ENCODE results near the gene LHX3. TPM values are rescaled to one million over a fixed set of nuclear protein-coding genes. Genes with fewer than 3 reads are reported as not detected.

Gene LHX3
- total and polyA plus RNA-seq, 2 donors (not counting 1 experiment from before 2014, with no cell fraction given), result 0.07 to 0.30 TPM

DNA sequence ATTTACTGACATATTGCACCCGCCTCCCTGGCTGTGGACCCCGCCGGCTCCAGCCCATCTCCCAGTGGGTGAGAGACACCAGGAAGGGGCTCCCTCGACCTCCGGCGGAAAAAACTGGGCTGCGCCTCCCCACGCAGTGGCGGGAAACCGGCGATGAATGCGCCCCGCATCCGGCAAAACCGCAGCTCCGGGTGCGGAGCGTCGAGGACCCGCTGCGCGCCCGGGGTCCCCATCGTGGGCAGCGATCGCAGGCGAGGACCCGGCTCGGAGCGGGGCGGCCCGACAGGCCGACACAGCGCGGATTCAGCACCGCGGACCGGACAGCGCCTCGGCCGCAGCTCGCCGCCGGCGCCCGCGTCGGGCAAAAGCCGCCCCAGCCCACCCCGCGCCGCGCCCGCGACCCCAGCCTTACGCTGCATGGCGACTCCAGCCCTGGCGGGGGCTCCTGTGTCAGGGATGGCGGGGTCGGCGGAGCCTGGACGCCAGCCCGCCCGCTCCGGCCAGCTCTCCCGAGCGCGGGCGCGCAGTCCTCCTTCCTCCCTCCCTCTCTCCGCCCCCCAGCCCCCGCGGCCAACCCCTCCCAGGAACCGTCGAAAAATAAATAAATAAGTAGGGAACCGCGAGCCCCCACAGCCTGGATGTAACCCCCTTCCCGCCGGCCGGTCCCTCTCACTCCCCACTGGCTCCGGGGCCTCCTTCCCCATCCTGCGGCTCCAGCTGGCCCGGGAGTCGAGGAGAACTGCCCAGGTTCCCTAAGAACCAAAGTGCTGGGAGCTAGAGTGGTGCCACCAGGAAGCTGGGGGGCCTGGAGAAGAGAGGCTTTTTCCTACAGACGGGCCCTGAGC is 3.1 kb downstream of the LHX3 start:
- no peak overlapping the region for H3K4me3 ChIP-seq (ENCODE audit: control extremely low read depth in 1 of 5, extremely low read depth in 1 of 5, insufficient read depth in 1 of 5, low read depth in 2 of 5, low read length in 4 of 5)
- Mint-ChIP-seq H3K27ac (no peak overlapping the region), H3K4me3 (no peak overlapping the region), H3K4me1 (peaks cover 28% of the 10 kb centered on the region), H3K27me3 (peaks cover 19% of the 10 kb centered on the region), H3K9me3 (ENCODE audit: insufficient read depth) (no peaks in the 10 kb centered on the region)
- peaks cover 0 to 65% (median 0%) of the 10 kb centered on the region in 3 donors for H3K9me3 ChIP-seq (ENCODE audit: control extremely low read depth in 1 of 3, control insufficient read depth in 2 of 3, insufficient read depth in 1 of 3, low read length in 2 of 3)
- CTCF ChIA-PET, result interaction anchor here (1.3 kb wide), 1 partner anchor 38 kb away, joined by 3 read pairs; no protein-coding TSS in a partner anchor
- peaks cover 0 to 74% (median 48%) of the 10 kb centered on the region in 4 experiments for H3K27me3 ChIP-seq (replicated peaks in 1 of 4; ENCODE audit: control extremely low read depth in 1 of 4, control insufficient read depth in 3 of 4, insufficient read depth in 4 of 4, low read length in 3 of 4)
- peaks cover 0 to 4% of the 10 kb centered on the region in 2 experiments for H3K36me3 ChIP-seq (replicated peaks in 1 of 2; ENCODE audit: control extremely low read depth in 1 of 2, control insufficient read depth in 1 of 2, extremely low read depth in 1 of 2, insufficient read depth in 2 of 2, low read length in 1 of 2)
- intact Hi-C loops (cut with micrococcal nuclease), result no loop called here
- no peak overlapping the region for H2AFZ ChIP-seq (ENCODE audit: insufficient read depth, low read depth, low read length, poor library complexity, severe bottlenecking)
- WGBS (ENCODE audit: insufficient coverage), result 11% methylated on average over 74 of the region's 85 CpGs
- no peak overlapping the region for H3K4me2 ChIP-seq (replicated peaks; ENCODE audit: low read depth, low read length, poor library complexity, severe bottlenecking)
- H3K9ac ChIP-seq (ENCODE audit: low read length), result no peak overlapping the region
- no peak for ATAC-seq (ENCODE audit: low read depth)
- no peak overlapping the region for H3K27ac ChIP-seq (ENCODE audit: low read length in 2 of 2)
- peak; percentile 52 for DNase-seq
- POLR2A ChIA-PET, result interaction anchor here (0.8 kb wide), 1 partner anchor 24 kb away, joined by 3 read pairs; no protein-coding TSS in a partner anchor
- peaks cover 39% of the 10 kb centered on the region for H4K20me1 ChIP-seq (ENCODE audit: control insufficient read depth, insufficient read depth, low read length, poor library complexity, severe bottlenecking)
- TF ChIP-seq EZH2 (IDR thresholded peaks at IDR 0.05; ENCODE audit: borderline replicate concordance, insufficient read depth, low read depth, low read length, poor library complexity, severe bottlenecking), result no peak
- TF ChIP-seq, protein P1, sequence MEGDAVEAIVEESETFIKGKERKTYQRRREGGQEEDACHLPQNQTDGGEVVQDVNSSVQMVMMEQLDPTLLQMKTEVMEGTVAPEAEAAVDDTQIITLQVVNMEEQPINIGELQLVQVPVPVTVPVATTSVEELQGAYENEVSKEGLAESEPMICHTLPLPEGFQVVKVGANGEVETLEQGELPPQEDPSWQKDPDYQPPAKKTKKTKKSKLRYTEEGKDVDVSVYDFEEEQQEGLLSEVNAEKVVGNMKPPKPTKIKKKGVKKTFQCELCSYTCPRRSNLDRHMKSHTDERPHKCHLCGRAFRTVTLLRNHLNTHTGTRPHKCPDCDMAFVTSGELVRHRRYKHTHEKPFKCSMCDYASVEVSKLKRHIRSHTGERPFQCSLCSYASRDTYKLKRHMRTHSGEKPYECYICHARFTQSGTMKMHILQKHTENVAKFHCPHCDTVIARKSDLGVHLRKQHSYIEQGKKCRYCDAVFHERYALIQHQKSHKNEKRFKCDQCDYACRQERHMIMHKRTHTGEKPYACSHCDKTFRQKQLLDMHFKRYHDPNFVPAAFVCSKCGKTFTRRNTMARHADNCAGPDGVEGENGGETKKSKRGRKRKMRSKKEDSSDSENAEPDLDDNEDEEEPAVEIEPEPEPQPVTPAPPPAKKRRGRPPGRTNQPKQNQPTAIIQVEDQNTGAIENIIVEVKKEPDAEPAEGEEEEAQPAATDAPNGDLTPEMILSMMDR (IDR thresholded peaks at IDR 0.05), result no peak
- H3K79me2 ChIP-seq (ENCODE audit: control insufficient read depth, insufficient read depth, low read length), result no peaks in the 10 kb centered on the region
- H3K4me1 ChIP-seq (ENCODE audit: control insufficient read depth in 2 of 2, insufficient read depth in 2 of 2, low read length in 2 of 2), result peaks cover 38 to 39% of the 10 kb centered on the region in 2 donors

DNA sequence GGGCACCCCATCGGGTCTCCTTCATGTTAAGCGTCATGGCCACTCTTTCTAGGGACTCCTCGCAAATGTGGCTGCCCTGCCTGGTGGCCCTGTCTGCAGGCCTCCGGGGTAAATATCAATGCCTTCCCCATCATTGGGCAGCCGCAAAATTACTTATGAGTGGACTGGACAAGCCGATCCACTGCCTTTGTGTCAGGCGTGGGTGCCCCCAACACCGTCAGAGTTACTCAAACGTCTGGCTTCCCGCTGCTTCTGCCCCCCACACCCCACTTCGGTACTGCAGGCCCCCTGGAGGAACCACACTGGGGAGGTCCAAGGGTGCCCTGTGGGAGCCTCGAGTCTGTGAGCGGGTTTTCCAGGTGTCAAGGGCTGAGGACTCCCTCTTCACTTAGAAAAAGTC is 3.8 kb downstream of the LHX3 start:
- H4K20me1 ChIP-seq (ENCODE audit: control insufficient read depth, insufficient read depth, low read length, poor library complexity, severe bottlenecking), result peaks cover 33% of the 10 kb centered on the region
- TF ChIP-seq, protein P1 (IDR thresholded peaks at IDR 0.05), result no peak
- TF ChIP-seq EZH2 (IDR thresholded peaks at IDR 0.05; ENCODE audit: borderline replicate concordance, insufficient read depth, low read depth, low read length, poor library complexity, severe bottlenecking), result no peak
- 63% methylated on average over 11 of the region's 13 CpGs for WGBS (ENCODE audit: insufficient coverage)
- ChIA-PET POLR2A (no interaction called here), CTCF (interaction anchor here (1.3 kb wide), 1 partner anchor 39 kb away, joined by 3 read pairs; no protein-coding TSS in a partner anchor)
- no peak overlapping the region for H3K27ac ChIP-seq (ENCODE audit: low read length in 2 of 2)
- no peak overlapping the region for H3K4me3 Mint-ChIP-seq
- no peak overlapping the region for H2AFZ ChIP-seq (ENCODE audit: insufficient read depth, low read depth, low read length, poor library complexity, severe bottlenecking)
- H3K9me3 ChIP-seq (ENCODE audit: control extremely low read depth in 1 of 3, control insufficient read depth in 2 of 3, insufficient read depth in 1 of 3, low read length in 2 of 3), result peaks cover 0 to 67% (median 0%) of the 10 kb centered on the region in 3 donors
- H3K4me3 ChIP-seq (ENCODE audit: control extremely low read depth in 1 of 5, extremely low read depth in 1 of 5, insufficient read depth in 1 of 5, low read depth in 2 of 5, low read length in 4 of 5), result no peak overlapping the region
- no peaks in the 10 kb centered on the region for H3K79me2 ChIP-seq (ENCODE audit: control insufficient read depth, insufficient read depth, low read length)
- H3K27ac Mint-ChIP-seq, result no peak overlapping the region
- peaks cover 0 to 81% (median 55%) of the 10 kb centered on the region in 4 experiments for H3K27me3 ChIP-seq (replicated peaks in 1 of 4; ENCODE audit: control extremely low read depth in 1 of 4, control insufficient read depth in 3 of 4, insufficient read depth in 4 of 4, low read length in 3 of 4)
- peaks cover 0 to 4% of the 10 kb centered on the region in 2 experiments for H3K36me3 ChIP-seq (replicated peaks in 1 of 2; ENCODE audit: control extremely low read depth in 1 of 2, control insufficient read depth in 1 of 2, extremely low read depth in 1 of 2, insufficient read depth in 2 of 2, low read length in 1 of 2)
- peaks cover 25% of the 10 kb centered on the region for H3K27me3 Mint-ChIP-seq
- H3K4me1 Mint-ChIP-seq, result peaks cover 30% of the 10 kb centered on the region
- ATAC-seq (ENCODE audit: low read depth) (no peak), DNase-seq (no peak)
- intact Hi-C loops (cut with micrococcal nuclease), result no loop called here
- H3K9ac ChIP-seq (ENCODE audit: low read length), result no peak overlapping the region
- peaks cover 45% of the 10 kb centered on the region in 2 donors for H3K4me1 ChIP-seq (ENCODE audit: control insufficient read depth in 2 of 2, insufficient read depth in 2 of 2, low read length in 2 of 2)
- no peaks in the 10 kb centered on the region for H3K9me3 Mint-ChIP-seq (ENCODE audit: insufficient read depth)
- H3K4me2 ChIP-seq (replicated peaks; ENCODE audit: low read depth, low read length, poor library complexity, severe bottlenecking), result no peak overlapping the region

Data from B cell (primary cell).